Measurements from ENCODE around the gene CREB5.

Gene CREB5

DNA sequence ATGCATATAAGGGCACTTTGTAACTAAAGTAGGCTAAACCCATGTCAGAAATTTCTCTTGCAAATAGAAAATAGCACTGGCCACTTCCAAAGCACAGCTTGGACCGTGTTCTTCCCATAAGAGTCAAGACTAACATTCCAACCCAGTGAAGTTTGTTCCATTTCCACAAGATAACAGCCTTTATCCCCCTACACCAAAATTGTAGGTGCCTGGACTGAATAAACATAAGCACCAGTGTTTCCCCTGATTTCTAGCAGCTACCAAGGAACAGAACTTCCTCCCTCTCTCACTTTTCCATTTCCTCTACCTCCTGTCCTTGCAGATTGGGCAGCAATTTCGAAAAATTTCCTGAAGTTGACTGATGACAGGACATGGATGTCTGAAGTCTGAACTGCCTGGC is 219.7 kb downstream of the CREB5 start:
- DNase-seq, result no peak

DNA sequence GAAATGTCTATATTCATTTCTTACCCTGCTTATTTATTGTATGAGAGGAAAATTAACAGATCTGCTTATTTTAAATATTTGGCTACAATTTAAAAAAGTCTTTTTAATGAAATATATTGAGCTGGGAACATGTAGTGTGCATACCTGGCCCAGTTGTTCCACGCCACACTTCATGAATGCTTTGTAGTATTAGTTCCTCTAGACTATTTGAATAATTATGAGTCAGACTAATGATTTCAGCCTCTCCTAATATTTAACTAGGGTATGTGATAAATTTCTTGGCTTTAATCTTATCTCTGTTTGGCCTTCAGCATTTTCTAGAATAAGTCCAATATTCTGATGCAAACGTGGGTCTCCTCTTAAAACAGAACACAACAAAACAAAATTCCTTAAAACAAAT is 226.6 kb downstream of the CREB5 start:
- DNase-seq, result no peak

DNA sequence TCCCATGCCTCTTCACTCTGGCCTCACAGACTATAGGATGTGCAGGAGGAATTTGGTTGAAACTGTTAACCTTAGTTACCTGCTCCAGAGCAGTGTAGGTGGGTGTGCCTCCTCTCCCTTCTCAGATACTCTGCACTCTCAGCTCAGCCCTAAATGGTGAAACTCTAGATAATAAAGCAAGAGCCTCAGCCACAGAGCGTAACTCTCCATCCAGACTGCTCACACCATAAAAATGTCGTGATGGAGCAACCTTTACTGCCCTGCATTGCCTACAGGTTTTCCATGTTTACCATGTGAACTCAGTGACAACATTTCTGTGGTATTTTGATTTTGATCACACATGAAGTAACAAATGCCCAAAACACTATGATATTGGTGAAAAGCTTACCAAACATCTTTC is 227.7 kb downstream of the CREB5 start:
- no peak for DNase-seq

DNA sequence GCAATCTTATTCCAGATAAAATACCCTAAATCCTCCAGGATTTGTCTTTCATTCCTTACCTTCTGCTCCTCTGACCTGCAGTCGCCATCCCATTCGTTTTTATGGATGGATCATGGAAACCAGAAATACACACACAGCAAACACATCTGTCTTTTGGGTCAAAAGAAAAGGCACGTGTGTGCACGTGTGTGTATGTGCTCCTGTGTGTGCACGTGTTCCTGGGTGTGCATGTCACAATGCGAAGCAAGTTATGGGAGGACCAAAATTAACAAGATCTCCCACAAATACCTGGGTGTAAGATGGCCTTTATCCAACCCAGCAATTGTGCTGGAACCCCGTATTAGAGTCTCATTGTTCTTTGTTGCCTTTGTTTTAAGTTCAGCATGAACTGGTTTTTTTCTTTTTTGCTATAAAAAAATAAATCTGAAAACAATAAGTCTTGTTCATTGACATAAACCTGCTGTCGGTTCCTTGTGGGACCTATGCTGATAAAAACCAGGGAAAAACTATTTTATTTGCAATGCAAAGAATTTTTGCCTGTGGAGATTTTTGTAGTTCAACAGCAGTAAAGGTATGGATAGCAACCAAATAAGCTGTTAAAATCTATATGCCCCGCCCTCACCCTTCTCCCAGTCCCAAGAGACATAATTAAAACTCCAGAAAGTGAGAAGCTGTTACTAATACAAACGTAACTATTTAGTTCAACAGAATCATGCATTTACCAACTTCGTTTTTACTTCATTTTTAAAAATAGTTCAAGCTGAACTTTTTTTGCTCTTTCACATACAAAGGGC is 229.6 kb downstream of the CREB5 start:
- no peak for DNase-seq

DNA sequence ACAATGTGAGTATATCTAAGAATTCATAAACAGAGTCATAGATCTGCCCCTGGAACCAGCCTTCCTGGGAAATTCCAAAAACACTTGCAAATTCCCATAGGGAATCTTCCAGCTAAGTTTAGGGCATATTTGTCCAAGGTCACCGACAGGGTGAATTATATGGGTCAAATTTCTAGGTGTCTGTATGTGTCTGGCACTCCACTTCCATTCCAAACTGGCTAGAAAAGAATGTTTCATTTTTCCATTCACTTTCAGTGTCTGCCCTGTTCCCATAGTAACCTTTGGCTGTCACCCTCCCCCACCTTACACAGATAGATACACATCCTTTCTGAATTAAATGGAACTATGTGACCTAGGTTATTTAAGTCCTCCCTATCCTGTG is 230.9 kb downstream of the CREB5 start:
- no peak for DNase-seq

DNA sequence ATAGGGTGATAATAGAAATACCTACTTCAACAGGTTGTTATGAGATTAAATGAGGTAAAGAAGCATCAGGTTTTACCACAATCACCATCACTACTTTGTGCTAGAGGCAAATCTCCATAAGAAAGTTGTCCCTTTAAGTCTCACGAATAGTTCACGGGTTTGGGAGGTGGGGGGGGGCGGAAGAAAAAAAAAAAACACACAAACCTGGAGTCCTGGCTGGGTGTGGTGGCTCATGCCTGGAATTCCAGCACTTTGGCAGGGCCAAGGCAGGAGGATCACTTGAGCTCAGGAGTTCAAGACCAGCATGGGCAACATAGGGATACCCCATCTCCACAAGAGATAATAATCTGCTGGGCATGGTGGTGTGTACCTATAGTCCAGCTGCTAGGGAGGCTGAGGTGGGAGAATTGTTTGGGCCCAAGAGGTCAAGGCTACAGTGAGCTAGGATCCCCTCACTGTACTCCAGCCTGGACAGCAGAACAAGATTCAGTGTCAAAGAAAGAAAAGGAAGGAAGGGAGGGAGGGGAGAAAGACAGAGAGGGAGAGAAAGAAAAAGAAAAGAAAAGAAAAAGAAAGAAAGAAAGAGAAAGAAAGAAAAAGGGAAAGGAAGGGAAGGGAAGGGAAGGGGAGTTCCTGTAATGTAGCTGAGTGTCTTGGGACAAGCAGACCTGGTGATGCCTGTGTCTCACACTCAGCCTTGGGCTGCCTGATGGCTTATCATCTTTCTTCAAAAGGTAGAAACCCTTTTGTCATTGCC is 231.4 kb downstream of the CREB5 start:
- DNase-seq, result no peak

DNA sequence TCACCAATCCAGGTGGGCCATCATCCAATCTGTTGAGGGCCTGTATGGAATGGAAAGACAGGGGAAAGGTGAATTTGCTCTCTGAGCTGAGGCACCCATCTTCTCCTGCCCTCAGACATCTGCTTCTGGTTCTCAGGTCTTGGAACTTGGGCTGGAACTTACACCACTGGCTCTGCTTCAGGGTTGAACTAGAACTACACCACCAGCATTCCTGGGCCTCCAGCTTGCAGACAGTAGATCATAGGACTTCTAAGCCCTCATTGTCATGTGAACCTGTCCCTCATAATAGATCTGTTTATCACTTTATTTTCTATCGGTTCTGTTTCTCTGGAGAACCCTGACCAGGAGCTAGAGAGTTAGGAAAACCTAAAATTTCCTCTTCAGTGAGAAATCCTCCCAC is 233.5 kb downstream of the CREB5 start:
- no peak for DNase-seq

DNA sequence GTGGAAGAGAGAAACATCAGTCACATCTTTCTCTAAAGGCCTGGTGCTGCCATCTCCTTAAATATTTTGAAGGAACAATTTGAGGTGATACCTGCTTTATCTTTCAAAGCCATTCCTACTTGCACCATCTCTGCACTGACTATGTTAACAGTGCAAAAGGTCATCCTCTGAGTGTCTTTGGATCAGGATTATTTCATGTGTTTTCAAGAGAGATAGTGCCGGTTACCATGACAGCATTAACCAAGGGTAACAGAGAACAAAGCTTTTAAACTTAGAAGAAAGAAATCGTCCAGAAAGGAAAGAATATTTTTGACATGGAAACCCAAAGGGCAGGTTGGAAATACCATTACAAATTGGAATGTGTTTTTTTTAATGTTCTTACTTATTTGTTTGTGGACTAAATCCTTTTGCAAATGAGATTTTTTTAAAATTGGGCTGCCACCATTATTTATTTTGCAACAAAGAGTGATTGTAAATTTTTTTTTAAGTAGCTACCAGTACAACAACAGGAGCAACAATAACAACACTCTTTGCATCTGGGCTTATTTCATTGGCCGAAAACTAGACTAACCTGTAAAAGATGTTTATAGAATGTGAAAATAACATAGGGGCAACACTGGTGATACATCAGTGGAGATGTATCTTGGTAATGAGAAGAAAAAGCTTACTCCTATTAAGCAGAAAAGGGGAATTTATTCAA is 234.2 kb downstream of the CREB5 start:
- DNase-seq, result no peak

DNA sequence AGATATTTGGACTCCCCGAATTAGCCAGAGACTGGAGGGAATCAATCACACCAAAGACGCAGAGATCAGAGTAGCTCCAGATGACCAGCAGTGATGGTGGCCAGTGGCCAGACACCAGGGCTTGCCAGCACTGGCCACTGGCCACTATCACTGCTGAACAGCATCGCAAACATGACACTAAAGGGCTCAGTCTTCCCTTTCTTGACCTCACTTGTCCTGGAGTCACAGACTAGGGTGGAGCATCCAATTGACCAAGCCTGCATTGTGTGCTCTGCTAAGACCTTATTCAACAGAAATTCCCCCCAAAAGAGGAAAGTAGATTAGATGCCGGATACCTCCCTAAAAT is 234.7 kb downstream of the CREB5 start:
- peak in 30 of 56 donors; percentile 4 to 62 (median 30) for DNase-seq

DNA sequence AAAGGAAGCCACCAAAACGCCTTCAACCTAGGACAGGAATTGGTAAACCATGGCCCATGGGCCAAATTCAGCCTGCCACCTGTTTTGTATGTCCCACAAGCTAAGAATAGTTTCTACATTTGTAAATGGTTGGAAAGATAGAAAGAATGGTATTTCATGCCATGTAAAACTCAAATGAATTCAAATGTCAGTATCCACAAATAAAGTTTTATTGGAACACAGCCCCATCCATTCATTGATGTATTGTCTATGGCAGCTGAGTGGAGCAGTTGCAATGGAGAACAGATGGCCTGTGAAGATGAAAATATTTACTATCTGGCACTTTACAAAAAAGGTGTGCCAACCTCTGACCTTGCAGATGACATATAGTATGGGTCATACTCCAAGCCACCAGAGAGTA is 236.9 kb downstream of the CREB5 start:
- DNase-seq, result no peak

DNA sequence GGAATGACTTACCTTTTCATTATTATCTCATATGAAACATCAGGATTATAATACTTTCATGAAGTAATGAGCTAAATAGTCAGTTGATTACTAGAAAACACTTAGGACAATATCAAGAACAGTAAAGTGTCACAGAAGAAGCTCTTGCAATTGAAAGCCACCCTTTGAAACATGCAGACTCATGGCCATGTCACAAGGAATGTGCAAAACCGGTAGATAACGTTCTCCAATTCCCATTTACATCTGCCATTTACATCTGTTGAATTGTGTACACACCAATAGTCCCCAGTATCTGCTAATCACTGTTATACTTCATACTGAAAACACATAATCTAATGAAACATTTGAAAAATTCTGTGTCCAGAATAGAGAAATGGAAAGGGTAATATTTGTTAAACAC is 237.5 kb downstream of the CREB5 start:
- no peak for DNase-seq

DNA sequence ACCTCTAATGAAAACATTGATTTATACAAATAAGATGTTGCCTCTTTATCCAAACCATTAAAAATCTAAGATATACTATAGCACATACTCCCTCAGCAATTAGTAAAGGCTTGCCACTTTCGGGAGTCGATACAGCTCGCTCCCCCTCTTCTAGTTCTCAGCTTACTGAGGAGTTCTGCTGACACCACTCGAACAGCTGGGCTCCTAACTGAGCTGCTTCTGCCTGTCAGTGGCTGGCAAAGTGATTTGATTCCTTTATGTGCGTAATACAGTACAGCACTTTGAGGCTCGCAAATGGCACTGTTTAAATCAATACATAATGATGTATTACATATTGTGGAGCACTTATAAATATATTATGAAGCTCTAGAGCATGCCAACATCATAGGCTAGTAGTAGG is 241.8 kb downstream of the CREB5 start:
- DNase-seq, result peak in 7 of 56 donors; percentile 4 to 41 (median 13)

DNA sequence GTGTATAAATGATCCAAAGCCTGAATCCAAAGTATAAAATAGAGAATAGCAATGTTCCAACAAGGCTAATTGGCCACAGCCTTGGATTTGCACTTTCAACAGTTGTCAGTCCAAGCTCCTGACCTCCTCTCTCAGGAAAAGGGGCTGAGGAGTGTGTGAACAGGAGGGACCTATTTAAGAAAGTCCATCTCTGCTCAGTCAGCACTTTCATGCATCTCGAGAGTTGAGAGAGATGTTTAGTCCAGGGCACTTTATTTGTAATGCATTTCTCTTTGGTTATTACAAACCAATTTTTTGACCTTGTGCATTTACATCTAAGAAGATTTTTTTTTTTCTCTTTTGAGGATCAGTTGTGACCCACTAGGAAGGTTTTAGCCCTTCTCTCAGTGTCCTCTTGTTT is 244.2 kb downstream of the CREB5 start:
- no peak for DNase-seq

DNA sequence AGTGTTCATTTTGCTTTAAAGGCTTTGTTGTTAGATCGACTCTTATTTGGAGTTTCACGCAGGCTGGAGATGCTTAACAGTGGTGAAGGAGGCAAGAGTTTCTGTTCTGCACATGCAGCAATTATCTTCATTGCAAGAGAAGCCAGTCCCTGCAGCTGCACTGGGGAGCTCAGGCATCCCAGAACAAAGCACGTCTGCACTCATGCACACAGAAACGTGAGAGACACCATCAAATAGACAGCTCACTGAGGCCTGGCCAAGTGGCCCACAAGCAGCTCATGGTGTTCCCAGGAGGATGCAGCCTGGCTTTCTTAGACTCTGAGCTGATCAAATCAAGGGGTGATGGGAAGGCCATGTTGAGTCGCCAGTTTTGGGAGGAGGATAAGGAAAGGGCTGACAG is 246.1 kb downstream of the CREB5 start:
- peak in 11 of 56 donors; percentile 2 to 39 (median 9) for DNase-seq

DNA sequence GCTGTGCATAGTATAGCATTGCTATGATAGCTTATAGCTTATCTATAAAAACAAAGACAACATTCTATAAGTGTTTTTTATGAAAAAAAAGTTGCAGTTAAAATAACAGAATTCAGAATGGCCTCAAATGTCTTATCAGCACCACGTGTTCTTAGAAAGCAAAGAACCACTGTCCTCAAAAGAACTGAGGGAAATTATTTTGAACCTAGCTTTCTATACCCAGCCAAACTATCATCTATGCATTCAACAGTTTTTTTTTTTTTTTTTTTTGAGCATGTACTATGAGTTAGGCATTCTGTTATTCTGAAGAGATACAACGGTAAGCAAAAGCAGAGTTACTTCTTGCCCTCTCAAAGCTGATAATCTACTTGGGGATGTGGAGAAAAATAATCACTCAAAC is 247.8 kb downstream of the CREB5 start:
- no peak for DNase-seq

DNA sequence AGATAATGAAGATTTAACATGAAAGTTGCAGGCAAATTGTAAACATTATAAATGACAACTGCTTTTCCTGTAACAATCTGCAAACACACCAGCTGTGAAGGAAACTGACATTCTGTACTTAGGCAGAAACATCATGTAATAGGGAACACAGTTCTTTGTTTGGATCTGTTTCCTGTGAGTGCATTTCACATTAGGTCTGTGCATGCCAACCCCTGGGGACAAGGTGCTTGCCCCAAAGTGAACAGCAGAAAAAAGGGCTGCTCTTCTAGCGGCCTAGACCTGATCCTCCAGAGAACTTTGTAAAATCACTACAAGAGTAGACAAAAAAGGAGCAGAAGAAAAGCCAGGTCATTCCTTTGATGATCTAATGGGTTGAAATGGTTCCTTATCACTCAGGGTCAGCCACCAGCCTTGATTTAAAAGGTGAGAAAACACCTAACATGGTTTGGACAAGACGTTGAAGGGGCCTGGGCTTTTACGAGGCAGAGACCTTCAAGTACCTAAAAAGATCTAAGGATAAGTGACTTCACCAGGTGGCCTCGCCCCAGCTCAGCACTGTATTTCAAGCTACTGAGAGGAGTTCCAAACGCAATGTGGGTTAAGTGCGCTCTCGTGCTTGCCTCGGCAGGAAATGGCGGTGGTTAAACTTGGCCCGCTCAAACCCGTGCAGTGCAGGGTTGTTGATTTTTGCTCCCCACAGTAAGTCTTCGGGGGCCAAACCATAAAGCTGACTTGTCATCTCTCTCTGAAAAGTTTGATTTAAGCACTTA is 249.7 kb downstream of the CREB5 start:
- no peak for DNase-seq

DNA sequence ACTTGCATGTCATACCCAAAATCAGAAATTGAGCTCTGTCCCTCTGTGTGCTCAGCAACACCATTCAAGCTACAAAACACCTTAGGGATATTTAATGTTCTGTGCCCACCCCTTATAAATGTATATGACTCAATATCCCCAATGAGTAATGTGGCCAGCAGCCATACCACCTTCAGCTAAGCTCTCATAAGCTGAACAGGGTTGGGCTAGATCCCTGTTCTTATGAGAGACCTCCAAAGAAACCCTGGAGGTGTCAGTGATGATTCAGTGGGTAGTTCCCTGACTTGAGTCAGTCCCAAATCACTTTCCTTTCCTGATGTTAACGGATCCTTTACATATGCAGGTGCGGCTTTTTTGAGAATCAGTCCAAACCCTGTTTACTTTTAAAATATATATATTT is 253.8 kb downstream of the CREB5 start:
- DNase-seq, result no peak

DNA sequence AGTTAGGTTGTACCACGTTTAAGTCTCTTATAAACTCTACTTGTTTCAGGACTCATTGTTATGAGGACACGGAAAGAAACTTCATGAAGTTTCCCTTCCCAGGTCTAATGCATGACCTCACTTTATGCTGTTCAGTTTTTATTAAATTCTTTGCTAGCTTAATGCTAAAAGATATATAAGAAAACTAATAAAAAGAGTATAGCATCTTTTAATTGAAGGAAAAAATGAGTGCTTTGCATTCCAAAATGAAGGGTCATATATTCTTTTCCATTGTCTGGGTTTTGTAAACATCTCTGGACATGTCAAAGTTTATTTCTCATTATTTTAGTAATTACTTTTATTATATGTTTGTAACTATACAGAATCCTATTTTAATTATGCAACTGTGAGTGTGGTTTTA is 255.8 kb downstream of the CREB5 start:
- no peak for DNase-seq

DNA sequence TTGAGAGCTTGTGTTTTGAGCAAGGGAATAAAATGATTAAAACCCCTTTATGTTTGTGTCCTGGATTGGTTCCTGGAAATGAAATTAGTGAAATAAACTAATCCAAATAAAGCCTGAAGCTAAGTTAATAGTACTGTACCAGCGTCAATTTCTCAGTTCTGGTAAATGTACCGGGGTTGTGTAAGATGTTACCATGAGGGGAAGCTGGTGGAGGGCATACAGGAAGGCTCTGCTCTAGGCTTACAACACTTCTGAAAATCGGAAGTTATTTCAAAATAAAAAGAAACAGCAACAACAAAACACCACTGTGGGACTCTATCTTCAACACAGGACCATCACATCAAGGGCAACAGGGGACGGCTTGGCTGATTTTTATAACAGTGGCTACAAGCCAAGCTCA is 257.0 kb downstream of the CREB5 start:
- DNase-seq, result no peak

DNA sequence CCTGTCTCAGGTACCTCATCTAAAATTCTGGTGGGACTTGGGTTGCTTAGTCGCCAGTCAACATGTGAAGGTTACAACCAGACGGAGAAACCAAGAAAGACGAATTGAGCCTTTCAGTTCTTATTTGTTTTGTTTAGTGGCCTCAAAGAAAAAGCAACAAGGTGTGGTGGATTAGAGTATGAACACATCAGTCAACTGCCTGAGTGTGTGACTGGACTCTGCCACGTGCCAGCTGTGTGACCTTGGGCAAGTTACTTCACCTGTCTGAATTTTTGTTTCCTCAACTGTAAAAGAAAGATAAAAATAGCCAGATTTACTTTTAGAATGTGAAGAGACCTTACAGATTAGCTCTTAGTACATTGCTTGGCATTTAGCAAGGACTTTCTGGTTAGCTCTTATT is 259.2 kb downstream of the CREB5 start:
- no peak for DNase-seq

DNA sequence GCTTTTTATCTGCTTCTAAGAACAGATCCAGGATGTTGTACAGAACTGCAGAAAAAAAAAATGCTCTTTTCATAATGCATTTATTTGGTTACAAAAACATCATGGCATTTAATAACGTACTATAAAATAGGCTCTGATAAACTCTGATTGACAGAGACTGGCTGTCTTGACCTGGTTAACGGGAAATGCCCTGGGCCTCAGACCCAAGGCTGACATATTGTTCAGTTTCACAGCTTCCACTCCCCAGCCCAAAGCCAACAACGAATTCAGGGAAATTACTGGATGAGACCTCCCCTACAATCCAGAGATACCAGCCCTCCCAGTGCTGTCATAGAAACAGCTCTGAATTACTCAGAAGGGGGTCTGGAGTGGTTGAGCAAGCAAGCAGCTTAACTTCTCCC is 260.1 kb downstream of the CREB5 start:
- no peak for DNase-seq

DNA sequence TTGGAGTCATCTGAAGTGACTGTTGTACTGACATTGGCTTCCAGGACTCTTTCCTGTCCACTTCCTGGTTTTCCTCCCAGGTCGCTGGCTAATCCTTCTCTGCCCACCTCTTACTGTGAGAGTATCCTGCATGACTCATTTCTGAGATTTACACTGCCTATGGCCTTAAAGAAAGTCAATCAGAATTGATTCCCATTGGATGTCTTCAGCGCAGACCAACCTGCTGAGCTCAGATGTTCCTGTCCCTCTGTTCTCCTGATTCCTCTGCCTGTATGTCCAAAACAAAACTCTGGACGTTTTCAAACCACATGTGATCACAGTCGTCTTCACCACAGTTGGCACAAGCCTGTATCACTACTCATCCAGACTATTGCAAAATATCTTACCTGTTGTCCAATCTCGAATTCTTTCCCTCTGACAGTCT is 262.1 kb downstream of the CREB5 start:
- DNase-seq, result no peak

Measured in amygdala (tissue), 56 donors.